HCT116 (cell line): ENCODE data around the gene STAT2. TPM values are rescaled to one million over a fixed set of nuclear protein-coding genes. Genes with fewer than 3 reads are reported as not detected.

Source experiments
- ATAC-seq: fragments of 200-7000 bp; cut with Tn5 transposase; 2 replicates; pipeline ENCODE4 v1.9.1; 2020; ENCODE audit warnings: mild to moderate bottlenecking, moderate library complexity
- BruUV-seq: library from RNA; stranded (reverse); fragments of 400-500 nt; replicated peaks from 2 replicates; lab custom pipeline; 2021; lab: Mats Ljungman, UMichigan
- CTCF ChIA-PET: fragments of 300-600 bp; sonication (Branson Sonifier 250); formaldehyde crosslinking; loops from one replicate; lab custom pipeline; 2021; ENCODE audit warnings: antibody characterized with exemption; lab: Charles Lee
- POLR2A ChIA-PET: fragments of 300-600, 350-600 bp; sonication (Branson Sonifier 250); formaldehyde crosslinking; loops from one replicate; lab custom pipeline; 2021; ENCODE audit warnings: antibody characterized with exemption; lab: Charles Lee
- RAD21 ChIA-PET, 2 experiments: fragments of 300-600 bp; sonication (Branson Sonifier 250); formaldehyde crosslinking; loops; one replicate each; lab custom pipeline; 2023; ENCODE audit warnings: low total read pairs in 2 of 2; ENCODE audit not compliant: uncharacterized antibody in 2 of 2, unreplicated experiment in 2 of 2, low non-redundant PET in 1 of 2; lab: Charles Lee
- DNase-seq: peaks from one replicate; pipeline ENCODE4 v3.0.0-alpha.2; 2010; ENCODE audit warnings: low read depth, low spot score
- H2AFZ ChIP-seq: fragments of 200-600 bp; shearing (Covaris generic), sonication (generic); 2 replicates; pipeline ENCODE4 v1.6.1; 2017; ENCODE audit warnings: low read depth, mixed run types, mixed read lengths, antibody characterized with exemption, low read length; ENCODE audit not compliant: poor library complexity, severe bottlenecking
- H3K27ac ChIP-seq: 2 replicates; pipeline ENCODE4 v1.5.1; 2012; ENCODE audit warnings: low read depth, low read length
- H3K27me3 ChIP-seq: fragments of 200-600 bp; sonication (generic); 2 replicates; pipeline ENCODE4 v1.6.1; 2016; ENCODE audit warnings: mixed run types, low read length, mixed read lengths; ENCODE audit not compliant: insufficient read depth
- H3K36me3 ChIP-seq, 2 experiments: fragments of 200-500 bp in 1 of 2; fragments of 200-600 bp in 1 of 2; sonication (Bioruptor generic) in 1 of 2; sonication (generic) in 1 of 2; 2 replicates each; pipeline versions ENCODE4 v1.5.1 to v1.6.1; 2014 to 2016; ENCODE audit warnings: low read length in 2 of 2, inconsistent platforms in 1 of 2, mixed read lengths in 1 of 2, mixed run types in 1 of 2; ENCODE audit not compliant: insufficient read depth in 2 of 2, control insufficient read depth in 1 of 2
- H3K4me1 ChIP-seq, 2 experiments: fragments of 200-600 bp in 1 of 2; sonication (generic) in 1 of 2; 2 replicates each; pipeline versions ENCODE4 v1.5.1 to v1.6.1; 2012 to 2017; ENCODE audit warnings: low read length in 2 of 2, inconsistent platforms in 1 of 2, mild to moderate bottlenecking in 1 of 2, mixed read lengths in 1 of 2, mixed run types in 1 of 2, moderate library complexity in 1 of 2; ENCODE audit not compliant: insufficient read depth in 2 of 2, control insufficient read depth in 1 of 2
- H3K4me2 ChIP-seq: fragments of 200-600 bp; sonication (generic); 2 replicates; pipeline ENCODE4 v1.6.1; 2017; ENCODE audit warnings: mixed run types, low read length, mixed read lengths
- H3K4me3 ChIP-seq, 2 experiments: fragments of 200-600 bp in 1 of 2; sonication (generic) in 1 of 2; replicated peaks in 1 of 2; 2 replicates each; pipeline ENCODE4 v1.5.1; 2011 to 2016; ENCODE audit warnings: low read length in 2 of 2, control low read depth in 1 of 2, low read depth in 1 of 2, mild to moderate bottlenecking in 1 of 2, mixed read lengths in 1 of 2, mixed run types in 1 of 2
- H3K79me2 ChIP-seq: fragments of 200-600 bp; sonication (generic); 2 replicates; pipeline ENCODE4 v1.6.1; 2017; ENCODE audit warnings: mild to moderate bottlenecking, mixed run types, low read length, moderate library complexity, mixed read lengths; ENCODE audit not compliant: insufficient read depth
- H3K9ac ChIP-seq: fragments of 200-600 bp; sonication (generic); 2 replicates; pipeline ENCODE4 v1.6.1; 2016; ENCODE audit warnings: low read length, mixed read lengths
- H3K9me2 ChIP-seq: fragments of 200-600 bp; sonication (generic), shearing (Covaris generic); 2 replicates; pipeline ENCODE4 v1.6.1; 2017; ENCODE audit warnings: mixed run types, mild to moderate bottlenecking, moderate library complexity; ENCODE audit not compliant: insufficient read depth
- H3K9me3 ChIP-seq, 2 experiments: fragments of 200-500 bp in 1 of 2; fragments of 200-600 bp in 1 of 2; sonication (Bioruptor generic) in 1 of 2; sonication (generic) in 1 of 2; 2 replicates each; pipeline ENCODE4 v1.6.1; 2014 to 2017; ENCODE audit warnings: low read length in 2 of 2, mixed read lengths in 2 of 2, inconsistent platforms in 1 of 2, low read depth in 1 of 2, mild to moderate bottlenecking in 1 of 2, mixed run types in 1 of 2, moderate library complexity in 1 of 2; ENCODE audit not compliant: control insufficient read depth in 1 of 2, insufficient read depth in 1 of 2
- H4K20me1 ChIP-seq: fragments of 200-600 bp; sonication (generic), shearing (Covaris generic); 2 replicates; pipeline ENCODE4 v1.6.1; 2017; ENCODE audit warnings: mixed run types, mild to moderate bottlenecking, moderate library complexity; ENCODE audit not compliant: insufficient read depth
- CBX3 ChIP-seq: IDR thresholded peaks from 2 replicates; pipeline ENCODE4 v1.6.1; 2012; ENCODE audit warnings: low read depth
- JUND ChIP-seq: IDR thresholded peaks from 2 replicates; pipeline ENCODE4 v1.6.1; 2012
- POLR2AphosphoS5 ChIP-seq: IDR thresholded peaks from 2 replicates; pipeline ENCODE4 v1.6.1; 2011; ENCODE audit warnings: mild to moderate bottlenecking, low read depth, low read length, moderate library complexity
- RAD21 ChIP-seq: IDR thresholded peaks from 2 replicates; pipeline ENCODE4 v1.6.1; 2012; ENCODE audit warnings: low read depth, mild to moderate bottlenecking
- SIN3A ChIP-seq: IDR thresholded peaks from 2 replicates; pipeline ENCODE4 v1.6.1; 2012; ENCODE audit warnings: low read depth
- SP1 ChIP-seq: IDR thresholded peaks from 2 replicates; pipeline ENCODE4 v1.6.1; 2012; ENCODE audit warnings: low read depth
- TCF7L2 ChIP-seq: IDR thresholded peaks from 2 replicates; pipeline ENCODE4 v1.7.0; 2011; ENCODE audit warnings: borderline replicate concordance, inconsistent platforms; ENCODE audit not compliant: insufficient read depth, insufficient read length; ENCODE audit errors: extremely low read depth
- YY1 ChIP-seq: IDR thresholded peaks from 2 replicates; pipeline ENCODE4 v1.6.1; 2011; ENCODE audit warnings: low read length, low read depth, moderate library complexity, mild to moderate bottlenecking; ENCODE audit not compliant: insufficient replicate concordance; ENCODE audit errors: extremely low read depth
- ZBTB33 ChIP-seq: IDR thresholded peaks from 2 replicates; pipeline ENCODE4 v1.6.1; 2011; ENCODE audit warnings: mild to moderate bottlenecking, low read length, moderate library complexity; ENCODE audit not compliant: insufficient replicate concordance; ENCODE audit errors: extremely low read depth
- intact Hi-C: fragments of 100-400 bp; cut with micrococcal nuclease; formaldehyde crosslinking; loops from 2 replicates; pipeline ENCODE4 v1.10.0; 2022
- total RNA-seq: library from RNA; stranded (reverse); gene quantifications from one replicate; pipeline ENCODE4 v1.2.1, GENCODE V29; 2021; ENCODE audit not compliant: unreplicated experiment
- TF ChIP-seq, protein P1 (sequence below): IDR thresholded peaks from 2 replicates; pipeline ENCODE4 v1.6.1; 2012; ENCODE audit warnings: low read depth

STAT2 gene
- total RNA-seq, 1 experiment from 2014 or later = 53.1 TPM

DNA sequence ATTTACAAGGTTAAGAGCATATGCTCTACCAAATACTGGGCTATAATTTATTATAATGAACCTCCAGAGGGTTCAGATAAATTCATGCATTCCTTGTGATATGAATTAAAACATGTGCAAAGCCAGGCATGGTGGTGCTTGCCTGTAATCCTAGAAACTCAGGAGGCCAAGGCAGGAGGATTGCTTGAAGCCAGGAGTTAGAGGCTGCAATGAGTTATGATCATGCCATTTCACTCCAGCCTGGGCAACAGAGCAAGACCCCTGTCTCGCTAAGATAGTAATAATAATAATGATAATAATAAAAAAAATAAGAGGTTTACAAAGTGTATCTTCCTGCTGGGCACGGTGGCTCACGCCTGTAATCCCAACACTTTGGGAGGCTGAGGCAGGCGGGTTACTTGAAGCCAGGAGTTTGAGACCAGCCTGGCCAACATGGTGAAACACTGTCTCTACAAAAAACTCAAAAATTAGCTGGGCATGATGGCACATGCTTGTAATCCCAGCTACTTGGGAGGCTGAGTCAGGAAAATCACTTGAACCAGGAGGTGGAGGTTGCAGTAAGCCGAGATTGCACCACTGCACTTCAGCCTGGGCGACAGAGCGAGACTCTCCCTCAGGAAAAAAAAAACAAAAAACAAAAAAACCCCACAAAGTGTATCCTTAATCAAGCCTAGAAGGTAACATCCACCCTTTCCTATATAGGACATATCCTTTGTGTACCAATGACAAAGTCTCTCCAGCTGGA, 52.5 kb downstream of the STAT2 start:
- intact Hi-C loops = no loop called here
- Histone ChIP-seq H3K4me1 (peaks cover 5 to 6% of the 10 kb centered on the region in 2 experiments; a peak in 2 of 4 replicates), H3K9ac (no peak overlapping the region), H3K9me3 (no peaks in the 10 kb centered on the region), H3K27ac (no peak overlapping the region), H3K27me3 (no peaks in the 10 kb centered on the region), H3K79me2 (0 out of 2 replicates have a peak, but pooled peaks cover 7% of the 10 kb centered on the region), H3K4me3 (no peak overlapping the region), H2AFZ (no peak overlapping the region), H3K9me2 (no peaks in the 10 kb centered on the region), H4K20me1 (no peaks in the 10 kb centered on the region), H3K36me3 (peaks cover 20 to 21% of the 10 kb centered on the region in 2 experiments; a peak in 3 of 4 replicates), H3K4me2 (no peak overlapping the region)
- ATAC-seq (no peak), DNase-seq (no peak)
- ChIA-PET CTCF (interaction anchor here (1.2 kb wide), 1 partner anchor 157 kb away, joined by 3 read pairs; no protein-coding TSS in a partner anchor), POLR2A (no interaction called here), RAD21 (no interaction called here)
- TF ChIP-seq TCF7L2 = no peak
- no peak for TF ChIP-seq SIN3A
- TF ChIP-seq SP1 = no peak
- TF ChIP-seq CBX3 = no peak
- TF ChIP-seq JUND = no peak
- TF ChIP-seq YY1 = no peak
- TF ChIP-seq, protein P1, sequence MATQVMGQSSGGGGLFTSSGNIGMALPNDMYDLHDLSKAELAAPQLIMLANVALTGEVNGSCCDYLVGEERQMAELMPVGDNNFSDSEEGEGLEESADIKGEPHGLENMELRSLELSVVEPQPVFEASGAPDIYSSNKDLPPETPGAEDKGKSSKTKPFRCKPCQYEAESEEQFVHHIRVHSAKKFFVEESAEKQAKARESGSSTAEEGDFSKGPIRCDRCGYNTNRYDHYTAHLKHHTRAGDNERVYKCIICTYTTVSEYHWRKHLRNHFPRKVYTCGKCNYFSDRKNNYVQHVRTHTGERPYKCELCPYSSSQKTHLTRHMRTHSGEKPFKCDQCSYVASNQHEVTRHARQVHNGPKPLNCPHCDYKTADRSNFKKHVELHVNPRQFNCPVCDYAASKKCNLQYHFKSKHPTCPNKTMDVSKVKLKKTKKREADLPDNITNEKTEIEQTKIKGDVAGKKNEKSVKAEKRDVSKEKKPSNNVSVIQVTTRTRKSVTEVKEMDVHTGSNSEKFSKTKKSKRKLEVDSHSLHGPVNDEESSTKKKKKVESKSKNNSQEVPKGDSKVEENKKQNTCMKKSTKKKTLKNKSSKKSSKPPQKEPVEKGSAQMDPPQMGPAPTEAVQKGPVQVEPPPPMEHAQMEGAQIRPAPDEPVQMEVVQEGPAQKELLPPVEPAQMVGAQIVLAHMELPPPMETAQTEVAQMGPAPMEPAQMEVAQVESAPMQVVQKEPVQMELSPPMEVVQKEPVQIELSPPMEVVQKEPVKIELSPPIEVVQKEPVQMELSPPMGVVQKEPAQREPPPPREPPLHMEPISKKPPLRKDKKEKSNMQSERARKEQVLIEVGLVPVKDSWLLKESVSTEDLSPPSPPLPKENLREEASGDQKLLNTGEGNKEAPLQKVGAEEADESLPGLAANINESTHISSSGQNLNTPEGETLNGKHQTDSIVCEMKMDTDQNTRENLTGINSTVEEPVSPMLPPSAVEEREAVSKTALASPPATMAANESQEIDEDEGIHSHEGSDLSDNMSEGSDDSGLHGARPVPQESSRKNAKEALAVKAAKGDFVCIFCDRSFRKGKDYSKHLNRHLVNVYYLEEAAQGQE = no peak
- no peak for TF ChIP-seq ZBTB33
- no peak for TF ChIP-seq POLR2AphosphoS5
- no peak for TF ChIP-seq RAD21
- no TSS peak for BruUV-seq
